ENCODE measurements around the gene HEXIM1. TPM values are rescaled to one million over a fixed set of nuclear protein-coding genes. Genes with fewer than 3 reads are reported as not detected.

HEXIM1 gene
- total RNA-seq, 2 donors from 2014 or later, result 48.0 to 66.9 TPM

GRCh38 chr17:45201457-45201856, 53.2 kb downstream of the HEXIM1 start:
- DNase-seq (ENCODE audit: low spot score) (no peak), ATAC-seq (no peak)
- Mint-ChIP-seq H3K36me3 (no peaks in the 10 kb centered on the region), H3K27me3 (no peaks in the 10 kb centered on the region), H3K27ac (no peak overlapping the region), H3K4me1 (ENCODE audit: low read depth in 2 of 2) (no peaks in the 10 kb centered on the region), H3K9me3 (no peaks in the 10 kb centered on the region), H3K4me3 (no peak overlapping the region)

Other genes with a start within 250 kb of the HEXIM1 start
- 100 to 1,000 TPM; 192 to 232 TPM for gene EFTUD2, start 249.0 kb upstream of the HEXIM1 start, total RNA-seq
- not detected for gene GFAP, start 233.0 kb upstream of the HEXIM1 start, total RNA-seq
- gene KIF18B, start 200.7 kb upstream of the HEXIM1 start, total RNA-seq, result 100 to 1,000 TPM in 1 of 2 donors, 10 to 100 TPM in 1; 26.5 to 100 TPM
- gene C1QL1, start 180.2 kb upstream of the HEXIM1 start, total RNA-seq, result not detected
- gene DCAKD, start 96.8 kb upstream of the HEXIM1 start, total RNA-seq, result 10 to 100 TPM; 17.9 to 36.4 TPM
- gene NMT1, start 87.2 kb upstream of the HEXIM1 start, total RNA-seq, result 100 to 1,000 TPM; 147 to 161 TPM
- 1 to 10 TPM; 2.7 to 5.9 TPM for gene PLCD3, start 16.0 kb upstream of the HEXIM1 start, total RNA-seq
- gene ACBD4, start 12.8 kb upstream of the HEXIM1 start, total RNA-seq, result 10 to 100 TPM in 1 of 2 donors, 1 to 10 TPM in 1; 8.3 to 14.8 TPM
- 10 to 100 TPM in 1 of 2 donors, 1 to 10 TPM in 1; 6.1 to 10.7 TPM for gene HEXIM2, start 13.4 kb downstream of the HEXIM1 start, total RNA-seq
- 100 to 1,000 TPM; 280 to 380 TPM for gene FMNL1, start 73.4 kb downstream of the HEXIM1 start, total RNA-seq
- gene SPATA32, start 113.6 kb downstream of the HEXIM1 start, total RNA-seq, result under 1 TPM; 0.62 to 0.81 TPM
- gene MAP3K14, start 168.5 kb downstream of the HEXIM1 start, total RNA-seq, result 10 to 100 TPM; 65.9 to 75.4 TPM

Data from natural killer cell treated with Interleukin-12 subunit alpha and Interleukin-12 subunit beta and Interleukin-15 and Interleukin-18, amount 100 ng/mL, for 72 hours (primary cell).